Epithelial cell of esophagus (primary cell): ENCODE data around the gene FHDC1.
A peak's percentile ranks its signal among the peaks of the same experiment; 100 is the strongest.

Source experiments
- DNase-seq: peaks from one replicate; pipeline ENCODE4 v3.0.0; 2010; ENCODE audit warnings: low read depth
- H3K4me3 ChIP-seq: 2 replicates; pipeline ENCODE4 v1.5.1; 2011; ENCODE audit warnings: mild to moderate bottlenecking, low read length, control low read depth
- CTCF ChIP-seq: IDR thresholded peaks from 2 replicates; pipeline ENCODE4 v1.5.1; 2011; ENCODE audit warnings: low read depth, mild to moderate bottlenecking, low read length, control low read depth, inconsistent platforms; ENCODE audit not compliant: insufficient read depth; ENCODE audit errors: missing control alignments

Gene FHDC1

DNA sequence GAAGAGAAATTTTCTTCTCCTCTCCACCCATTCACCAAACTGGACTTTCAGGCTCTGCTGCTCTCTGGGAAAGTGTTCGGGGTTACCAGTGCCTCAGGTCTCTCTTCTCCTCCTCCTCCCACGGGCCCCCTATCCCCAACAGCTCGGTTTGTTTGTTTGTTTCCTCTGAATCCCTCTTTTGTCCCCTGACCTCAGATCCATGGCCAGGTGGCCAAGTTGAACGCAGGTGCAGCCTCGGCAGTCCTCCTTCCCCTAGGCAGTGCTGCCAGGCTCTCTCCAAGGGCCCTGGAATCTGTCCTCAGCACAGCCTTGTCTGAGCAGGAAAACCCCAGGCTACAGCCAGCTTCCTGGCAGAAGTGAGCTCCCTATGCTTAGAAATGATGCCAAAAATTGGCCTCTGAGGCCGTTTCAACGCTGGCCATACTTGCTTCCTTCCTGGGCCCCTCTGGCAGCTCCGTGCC, 60.0 kb downstream of the FHDC1 start:
- TF ChIP-seq CTCF, result no peak
- H3K4me3 ChIP-seq, result no peak overlapping the region

DNA sequence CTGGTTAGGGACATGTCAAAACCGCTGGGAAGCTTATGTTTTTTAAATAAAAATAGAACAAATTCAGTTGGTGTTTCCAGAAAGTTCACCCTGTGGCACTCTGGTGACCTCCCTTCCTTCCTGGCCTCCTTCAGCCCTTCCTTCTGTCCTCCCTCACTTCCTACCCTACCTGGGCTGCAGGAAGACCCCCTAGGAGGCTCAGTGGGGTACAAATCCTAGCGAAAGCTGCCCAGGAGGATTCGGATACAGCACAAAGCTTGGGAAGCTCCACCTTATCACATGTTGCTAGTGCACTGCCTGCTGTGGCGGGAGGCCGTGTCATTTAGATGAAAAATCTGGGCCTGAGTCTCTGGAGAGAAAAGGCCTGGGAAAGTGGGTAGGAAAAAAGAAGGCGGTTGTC, 60.5 kb downstream of the FHDC1 start:
- no peak overlapping the region for H3K4me3 ChIP-seq
- TF ChIP-seq CTCF, result no peak
- no peak for DNase-seq

More for the DNA sequence above, 60.0 kb downstream of the FHDC1 start:
- DNase-seq, result peak; percentile 72

DNA sequence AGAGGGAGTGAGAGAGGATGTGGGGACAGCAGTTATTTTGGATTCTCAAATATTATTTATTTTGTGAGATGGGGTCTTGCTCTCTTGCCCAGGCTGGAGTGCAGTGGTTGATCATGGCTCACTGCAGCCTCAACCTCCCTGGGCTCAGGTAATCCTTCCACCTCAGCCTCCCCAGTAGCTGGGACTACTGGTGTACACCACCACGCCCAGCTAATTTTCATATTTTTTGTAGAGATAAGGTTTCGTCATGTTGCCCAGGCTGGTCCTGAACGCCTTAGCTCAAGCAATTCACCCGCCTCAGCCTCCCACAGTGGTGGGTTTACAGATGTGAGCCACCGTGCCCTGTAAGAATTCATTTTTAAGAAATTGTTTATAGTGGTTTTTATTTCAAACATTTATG, 61.2 kb downstream of the FHDC1 start:
- no peak overlapping the region for H3K4me3 ChIP-seq
- no peak for TF ChIP-seq CTCF
- DNase-seq, result no peak

DNA sequence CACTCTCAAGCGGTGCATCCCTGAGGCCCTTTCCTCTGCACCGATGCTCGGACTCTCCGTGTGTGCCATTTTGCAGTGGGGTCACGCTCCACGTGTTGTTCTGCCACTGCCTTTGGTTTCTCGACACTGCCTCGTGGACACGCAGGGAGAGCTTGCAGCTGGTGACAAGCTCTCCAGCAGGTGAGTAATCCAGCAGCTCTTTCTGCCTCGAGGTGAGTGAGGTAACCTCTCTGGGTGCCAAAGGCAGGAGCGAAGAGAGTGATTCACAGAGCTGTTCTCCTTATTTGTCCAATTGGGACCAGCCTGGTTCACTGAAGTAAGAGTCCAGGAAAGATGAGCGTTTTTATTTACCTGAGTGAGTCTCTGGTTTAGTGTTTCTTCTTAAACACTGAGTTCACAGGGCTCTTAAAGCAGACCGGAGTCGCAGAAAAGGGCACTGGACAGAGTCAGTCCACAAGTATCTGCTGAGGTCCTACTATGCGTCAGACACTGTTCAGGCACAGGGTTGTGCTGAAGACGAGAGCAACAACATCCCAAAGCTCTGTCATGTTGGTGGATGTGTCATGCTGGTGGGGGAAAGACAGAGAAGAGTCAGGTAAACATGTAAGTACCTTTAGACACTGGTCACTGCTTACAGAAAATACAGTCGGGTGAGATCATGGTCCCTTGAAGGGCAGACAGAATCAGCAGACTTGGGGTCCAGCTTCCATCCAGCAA, 61.8 kb downstream of the FHDC1 start:
- DNase-seq, result peak; percentile 99
- no peak for TF ChIP-seq CTCF
- H3K4me3 ChIP-seq, result no peak overlapping the region

DNA sequence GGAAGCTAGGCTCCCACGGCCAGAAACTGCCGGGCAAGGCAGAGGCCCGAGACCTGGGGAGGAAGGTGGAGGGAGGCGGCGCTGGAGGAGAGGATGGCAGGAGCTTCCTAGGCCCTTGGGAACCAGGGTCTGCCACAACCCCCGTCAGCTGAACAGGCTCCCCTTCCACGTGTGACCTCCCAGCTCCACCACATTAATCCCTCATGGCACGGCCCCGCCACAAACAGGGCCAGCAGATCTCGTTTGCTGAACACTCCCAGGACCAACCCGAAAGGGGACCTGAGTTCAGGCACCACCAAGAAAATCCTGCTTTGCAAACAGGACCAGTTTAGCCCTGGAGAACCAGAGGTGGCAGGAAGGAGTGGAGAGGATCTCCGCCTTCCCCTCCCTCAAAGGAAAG, 62.7 kb downstream of the FHDC1 start:
- TF ChIP-seq CTCF, result no peak
- H3K4me3 ChIP-seq, result no peak overlapping the region
- peak; percentile 52 for DNase-seq

GRCh38 chr4:152999346-153000075, 63.4 kb downstream of the FHDC1 start:
- no peak for TF ChIP-seq CTCF
- H3K4me3 ChIP-seq, result no peak overlapping the region
- DNase-seq, result no peak
